ENCODE data around the gene DPEP2. TPM values are rescaled to one million over a fixed set of nuclear protein-coding genes. Genes with fewer than 3 reads are reported as not detected.
A peak's percentile ranks its signal among the peaks of the same experiment; 100 is the strongest.

The DPEP2 gene
- total and polyA plus RNA-seq, 2 of the 13 experiments (the other 11 are each of a cell fraction or from before 2014, with no cell fraction given): 0.18 TPM; not detected in 1

DNA sequence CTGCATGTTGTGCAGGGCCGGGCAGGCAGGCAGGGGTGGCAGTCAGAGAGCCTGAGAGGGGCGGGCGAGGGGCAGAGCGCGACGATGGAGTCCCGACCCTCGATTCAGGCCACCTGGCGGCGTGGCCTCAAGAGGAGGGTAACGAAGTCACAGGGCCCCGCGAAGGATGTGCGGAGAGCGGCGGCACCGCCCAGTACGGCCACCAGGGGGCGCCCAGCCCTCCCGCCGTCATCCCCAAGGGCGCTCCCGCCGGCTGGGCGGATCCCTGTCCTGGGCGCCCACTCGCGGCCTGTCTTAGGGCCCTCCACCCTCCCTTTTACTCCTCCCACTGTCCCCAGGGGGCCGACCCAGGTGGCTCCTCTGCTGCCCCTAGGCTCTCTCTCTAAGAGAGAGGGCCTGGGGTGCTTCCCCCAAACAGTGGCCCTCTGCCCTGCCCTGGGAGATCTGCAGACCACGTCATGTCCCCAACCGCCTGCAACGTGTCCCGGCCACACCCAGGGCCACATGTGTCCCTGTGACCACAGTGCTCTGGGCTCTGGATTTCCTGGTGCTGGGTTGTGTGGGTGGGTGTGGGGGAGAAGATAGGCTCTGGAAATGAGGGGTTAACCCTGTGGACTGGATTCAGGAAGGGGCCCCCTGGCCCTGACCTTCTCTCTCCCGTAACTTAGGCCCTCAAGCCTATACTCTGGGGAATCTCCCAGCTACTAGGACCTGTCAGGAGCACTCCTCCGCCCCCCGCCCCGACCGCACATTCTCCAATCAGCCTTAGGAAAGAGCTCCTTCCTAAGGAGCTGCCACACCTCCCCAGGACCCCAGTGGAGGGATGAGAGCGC lies 5.9 kb downstream of the DPEP2 start (continued):
- TF ChIP-seq, protein P1, sequence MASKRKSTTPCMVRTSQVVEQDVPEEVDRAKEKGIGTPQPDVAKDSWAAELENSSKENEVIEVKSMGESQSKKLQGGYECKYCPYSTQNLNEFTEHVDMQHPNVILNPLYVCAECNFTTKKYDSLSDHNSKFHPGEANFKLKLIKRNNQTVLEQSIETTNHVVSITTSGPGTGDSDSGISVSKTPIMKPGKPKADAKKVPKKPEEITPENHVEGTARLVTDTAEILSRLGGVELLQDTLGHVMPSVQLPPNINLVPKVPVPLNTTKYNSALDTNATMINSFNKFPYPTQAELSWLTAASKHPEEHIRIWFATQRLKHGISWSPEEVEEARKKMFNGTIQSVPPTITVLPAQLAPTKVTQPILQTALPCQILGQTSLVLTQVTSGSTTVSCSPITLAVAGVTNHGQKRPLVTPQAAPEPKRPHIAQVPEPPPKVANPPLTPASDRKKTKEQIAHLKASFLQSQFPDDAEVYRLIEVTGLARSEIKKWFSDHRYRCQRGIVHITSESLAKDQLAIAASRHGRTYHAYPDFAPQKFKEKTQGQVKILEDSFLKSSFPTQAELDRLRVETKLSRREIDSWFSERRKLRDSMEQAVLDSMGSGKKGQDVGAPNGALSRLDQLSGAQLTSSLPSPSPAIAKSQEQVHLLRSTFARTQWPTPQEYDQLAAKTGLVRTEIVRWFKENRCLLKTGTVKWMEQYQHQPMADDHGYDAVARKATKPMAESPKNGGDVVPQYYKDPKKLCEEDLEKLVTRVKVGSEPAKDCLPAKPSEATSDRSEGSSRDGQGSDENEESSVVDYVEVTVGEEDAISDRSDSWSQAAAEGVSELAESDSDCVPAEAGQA (IDR thresholded peaks at IDR 0.05; ENCODE audit: low read depth): no peak
- TF ChIP-seq, protein P1 (CRISPR knock-in tag; IDR thresholded peaks at IDR 0.05; ENCODE audit: borderline replicate concordance): no peak
- TF ChIP-seq, protein P2, sequence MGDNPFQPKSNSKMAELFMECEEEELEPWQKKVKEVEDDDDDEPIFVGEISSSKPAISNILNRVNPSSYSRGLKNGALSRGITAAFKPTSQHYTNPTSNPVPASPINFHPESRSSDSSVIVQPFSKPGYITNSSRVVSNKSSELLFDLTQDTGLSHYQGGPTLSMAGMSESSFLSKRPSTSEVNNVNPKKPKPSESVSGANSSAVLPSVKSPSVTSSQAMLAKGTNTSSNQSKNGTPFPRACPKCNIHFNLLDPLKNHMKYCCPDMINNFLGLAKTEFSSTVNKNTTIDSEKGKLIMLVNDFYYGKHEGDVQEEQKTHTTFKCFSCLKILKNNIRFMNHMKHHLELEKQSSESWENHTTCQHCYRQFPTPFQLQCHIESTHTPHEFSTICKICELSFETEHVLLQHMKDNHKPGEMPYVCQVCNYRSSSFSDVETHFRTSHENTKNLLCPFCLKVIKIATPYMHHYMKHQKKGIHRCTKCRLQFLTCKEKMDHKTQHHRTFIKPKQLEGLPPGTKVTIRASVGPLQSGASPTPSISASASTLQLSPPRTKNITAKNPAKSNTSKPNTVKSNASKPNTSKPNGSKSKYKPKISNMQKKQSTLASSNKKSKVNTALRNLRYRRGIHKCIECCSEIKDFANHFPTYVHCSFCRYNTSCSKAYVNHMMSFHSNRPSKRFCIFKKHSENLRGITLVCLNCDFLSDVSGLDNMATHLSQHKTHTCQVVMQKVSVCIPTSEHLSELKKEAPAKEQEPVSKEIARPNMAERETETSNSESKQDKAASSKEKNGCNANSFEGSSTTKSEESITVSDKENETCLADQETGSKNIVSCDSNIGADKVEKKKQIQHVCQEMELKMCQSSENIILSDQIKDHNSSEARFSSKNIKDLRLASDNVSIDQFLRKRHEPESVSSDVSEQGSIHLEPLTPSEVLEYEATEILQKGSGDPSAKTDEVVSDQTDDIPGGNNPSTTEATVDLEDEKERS (CRISPR knock-in tag; IDR thresholded peaks at IDR 0.05): 0 out of 2 replicates have a peak, but pooled peaks have one; percentile 47
- peak; percentile 90; the same call in 1 of the 2 replicates for TF ChIP-seq YEATS4 (CRISPR knock-in tag; IDR thresholded peaks at IDR 0.05; ENCODE audit: borderline replicate concordance)
- TF ChIP-seq, protein P3, sequence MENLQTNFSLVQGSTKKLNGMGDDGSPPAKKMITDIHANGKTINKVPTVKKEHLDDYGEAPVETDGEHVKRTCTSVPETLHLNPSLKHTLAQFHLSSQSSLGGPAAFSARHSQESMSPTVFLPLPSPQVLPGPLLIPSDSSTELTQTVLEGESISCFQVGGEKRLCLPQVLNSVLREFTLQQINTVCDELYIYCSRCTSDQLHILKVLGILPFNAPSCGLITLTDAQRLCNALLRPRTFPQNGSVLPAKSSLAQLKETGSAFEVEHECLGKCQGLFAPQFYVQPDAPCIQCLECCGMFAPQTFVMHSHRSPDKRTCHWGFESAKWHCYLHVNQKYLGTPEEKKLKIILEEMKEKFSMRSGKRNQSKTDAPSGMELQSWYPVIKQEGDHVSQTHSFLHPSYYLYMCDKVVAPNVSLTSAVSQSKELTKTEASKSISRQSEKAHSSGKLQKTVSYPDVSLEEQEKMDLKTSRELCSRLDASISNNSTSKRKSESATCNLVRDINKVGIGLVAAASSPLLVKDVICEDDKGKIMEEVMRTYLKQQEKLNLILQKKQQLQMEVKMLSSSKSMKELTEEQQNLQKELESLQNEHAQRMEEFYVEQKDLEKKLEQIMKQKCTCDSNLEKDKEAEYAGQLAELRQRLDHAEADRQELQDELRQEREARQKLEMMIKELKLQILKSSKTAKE (CRISPR knock-in tag; IDR thresholded peaks at IDR 0.05; ENCODE audit: borderline replicate concordance): 0 out of 2 replicates have a peak, but pooled peaks have one; percentile 21
- TF ChIP-seq ZNF232 (CRISPR knock-in tag; IDR thresholded peaks at IDR 0.05; ENCODE audit: borderline replicate concordance): no peak
- TF ChIP-seq, protein P4, sequence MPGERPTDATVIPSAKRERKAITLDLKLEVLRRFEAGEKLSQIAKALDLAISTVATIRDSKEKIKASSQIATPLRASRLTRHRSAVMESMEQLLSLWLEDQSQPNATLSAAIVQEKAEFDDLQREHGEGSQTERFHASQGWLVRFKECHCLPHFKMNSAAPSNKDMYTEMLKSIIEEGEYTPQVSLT (CRISPR knock-in tag; IDR thresholded peaks at IDR 0.05; ENCODE audit: borderline replicate concordance, low read depth): no peak
- no peak for TF ChIP-seq PHF20 (CRISPR knock-in tag; IDR thresholded peaks at IDR 0.05)
- TF ChIP-seq ZNF446 (CRISPR knock-in tag; IDR thresholded peaks at IDR 0.05): no peak
- no peak; the same call in 1 of the 2 replicates for TF ChIP-seq ZNF567 (CRISPR knock-in tag; IDR thresholded peaks at IDR 0.05; ENCODE audit: borderline replicate concordance)
- TF ChIP-seq ZNF556 (CRISPR knock-in tag; IDR thresholded peaks at IDR 0.05; ENCODE audit: borderline replicate concordance): peak; percentile 35; the same call in 1 of the 2 replicates
- TF ChIP-seq ARNT (IDR thresholded peaks at IDR 0.05): no peak
- TF ChIP-seq, protein P5, sequence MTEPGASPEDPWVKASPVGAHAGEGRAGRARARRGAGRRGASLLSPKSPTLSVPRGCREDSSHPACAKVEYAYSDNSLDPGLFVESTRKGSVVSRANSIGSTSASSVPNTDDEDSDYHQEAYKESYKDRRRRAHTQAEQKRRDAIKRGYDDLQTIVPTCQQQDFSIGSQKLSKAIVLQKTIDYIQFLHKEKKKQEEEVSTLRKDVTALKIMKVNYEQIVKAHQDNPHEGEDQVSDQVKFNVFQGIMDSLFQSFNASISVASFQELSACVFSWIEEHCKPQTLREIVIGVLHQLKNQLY (CRISPR knock-in tag; IDR thresholded peaks at IDR 0.05): no peak
- TF ChIP-seq HDAC1 (CRISPR knock-in tag; IDR thresholded peaks at IDR 0.05): peak; percentile 59
- TF ChIP-seq ETV6 (CRISPR knock-in tag; conservative IDR thresholded peaks at IDR 0.05): peak; percentile 83; the same call in 1 of the 2 replicates
- no peak for TF ChIP-seq ZNF552 (CRISPR knock-in tag; IDR thresholded peaks at IDR 0.05; ENCODE audit: borderline replicate concordance)

Measured in HepG2 (cell line).